ENCODE results near the gene CCL25.

DNA sequence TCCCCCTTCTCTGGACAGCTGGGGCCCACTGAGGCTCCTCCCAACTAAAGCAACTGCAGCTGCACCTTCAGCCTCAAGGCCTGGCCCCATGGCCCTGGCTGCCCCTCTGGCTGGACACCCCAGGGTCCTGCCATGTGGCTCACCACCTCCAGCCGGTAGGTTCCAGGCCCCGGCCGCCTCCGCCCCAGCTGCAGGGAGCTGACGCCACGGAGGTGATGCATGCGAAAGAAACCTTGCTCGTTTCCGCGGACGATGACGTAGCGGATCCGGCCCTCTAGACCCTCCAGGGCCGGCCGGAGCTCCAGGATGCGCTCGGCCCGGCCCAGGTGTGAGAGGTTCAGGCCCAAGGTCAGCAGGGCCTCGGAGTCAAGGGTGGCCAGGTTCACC is 13.3 kb downstream of the CCL25 start:
- no peak for TF ChIP-seq POLR2A (IDR thresholded peaks at IDR 0.05)
- TF ChIP-seq CTCF (IDR thresholded peaks at IDR 0.05), result no peak
